Naive thymus-derived CD4-positive, alpha-beta T cell (primary cell): ENCODE data around the gene CDC6. TPM values are rescaled to one million over a fixed set of nuclear protein-coding genes. Genes with fewer than 3 reads are reported as not detected.

ENCODE experiments used
- ATAC-seq: fragments of 150-1000 bp; cut with Tn5 transposase; 2 replicates; pipeline ENCODE4 v1.10.0; 2021; ENCODE audit warnings: mild to moderate bottlenecking, moderate library complexity
- CTCF ChIA-PET: fragments of 350-600 bp; sonication (Branson Sonifier 250); formaldehyde crosslinking; loops from one replicate; lab custom pipeline; 2021; ENCODE audit warnings: antibody characterized with exemption; lab: Charles Lee
- POLR2A ChIA-PET: fragments of 350-600 bp; sonication (Branson Sonifier 250); formaldehyde crosslinking; loops from one replicate; lab custom pipeline; 2021; ENCODE audit warnings: antibody characterized with exemption, inconsistent platforms; lab: Charles Lee
- DNase-seq, 9 donors: peaks; one replicate each; pipeline versions ENCODE4 v3.0.0 to v3.0.0-alpha.2; 2020 to 2022; ENCODE audit warnings: mixed read lengths in 1 of 9
- H3K27ac ChIP-seq: one replicate; pipeline ENCODE4 v1.7.0; 2013; ENCODE audit warnings: mild to moderate bottlenecking, low read depth, low read length, moderate library complexity
- H3K27me3 ChIP-seq, 2 donors: one replicate each; pipeline ENCODE4 v1.7.0; 2013; ENCODE audit warnings: low read length in 2 of 2, mild to moderate bottlenecking in 2 of 2, moderate library complexity in 2 of 2; ENCODE audit not compliant: control insufficient read depth in 2 of 2, insufficient read depth in 2 of 2
- H3K36me3 ChIP-seq, 3 experiments: 1 replicate in 2 of 3; 2 replicates in 1 of 3; pipeline ENCODE4 v1.7.0; 2013; ENCODE audit warnings: low read length in 3 of 3, mild to moderate bottlenecking in 3 of 3, moderate library complexity in 1 of 3; ENCODE audit not compliant: insufficient read depth in 3 of 3, control insufficient read depth in 2 of 3
- H3K4me1 ChIP-seq, 2 donors: one replicate each; pipeline ENCODE4 v1.7.0; 2013; ENCODE audit warnings: low read length in 2 of 2, mild to moderate bottlenecking in 2 of 2, moderate library complexity in 1 of 2; ENCODE audit not compliant: control insufficient read depth in 2 of 2, insufficient read depth in 2 of 2
- H3K4me3 ChIP-seq: 2 replicates; pipeline ENCODE4 v1.7.0; 2013; ENCODE audit warnings: mild to moderate bottlenecking, low read length
- H3K9me3 ChIP-seq, 3 experiments: 1 replicate in 2 of 3; 2 replicates in 1 of 3; pipeline ENCODE4 v1.7.0; 2013; ENCODE audit warnings: low read length in 3 of 3; ENCODE audit not compliant: control insufficient read depth in 2 of 3
- H3K27ac Mint-ChIP-seq, 9 donors: one replicate each; pipeline ENCODE4 v1.8.0; 2020 to 2022; ENCODE audit warnings: mixed read lengths in 9 of 9, mild to moderate bottlenecking in 8 of 9, moderate library complexity in 5 of 9, inconsistent platforms in 2 of 9
- H3K27me3 Mint-ChIP-seq, 5 donors: one replicate each; pipeline ENCODE4 v1.8.0; 2021 to 2022; ENCODE audit warnings: mixed read lengths in 5 of 5, mild to moderate bottlenecking in 1 of 5
- H3K36me3 Mint-ChIP-seq, 5 donors: one replicate each; pipeline ENCODE4 v1.8.0; 2020 to 2022; ENCODE audit warnings: mixed read lengths in 5 of 5, mild to moderate bottlenecking in 3 of 5, inconsistent platforms in 1 of 5
- H3K4me1 Mint-ChIP-seq, 7 donors: one replicate each; pipeline ENCODE4 v1.8.0; 2020 to 2022; ENCODE audit warnings: mixed read lengths in 7 of 7, mild to moderate bottlenecking in 3 of 7, inconsistent platforms in 1 of 7
- H3K4me3 Mint-ChIP-seq, 10 donors: one replicate each; pipeline ENCODE4 v1.8.0; 2020 to 2022; ENCODE audit warnings: mild to moderate bottlenecking in 10 of 10, mixed read lengths in 10 of 10, moderate library complexity in 6 of 10, inconsistent platforms in 2 of 10
- H3K9me3 Mint-ChIP-seq, 11 donors: one replicate each; pipeline ENCODE4 v1.8.0; 2020 to 2022; ENCODE audit warnings: mixed read lengths in 11 of 11, mild to moderate bottlenecking in 4 of 11, inconsistent platforms in 1 of 11, moderate library complexity in 1 of 11
- intact Hi-C, 2 donors: fragments of 100-400 bp; cut with micrococcal nuclease; formaldehyde crosslinking; loops; one replicate each; pipeline ENCODE4 v1.15.1; 2023
- polyA plus RNA-seq, 2 donors: library from polyadenylated mRNA; unstranded; fragments of 300-500 nt; fragmentation: Illumina TruSeq; gene quantifications; one replicate each; pipeline ENCODE4 v1.2.3, GENCODE V29; 2021
- total RNA-seq, 6 experiments: library from RNA in 5 of 6; stranded (reverse) in 5 of 6; gene quantifications; 1 replicate in 5 of 6; 2 replicates in 1 of 6; pipeline ENCODE4 v1.2.3 and lab custom pipeline; 2021 to 2026

CDC6 gene
- total and polyA plus RNA-seq, 7 experiments from 2014 or later = 0.09 to 73.6 (median 0.67) TPM

GRCh38 chr17:40311575-40311974, 23.9 kb downstream of the CDC6 start:
- Histone ChIP-seq H3K9me3 (no peaks in the 10 kb centered on the region), H3K27ac (no peak overlapping the region), H3K36me3 (no peaks in the 10 kb centered on the region), H3K4me3 (no peak overlapping the region), H3K4me1 (peaks cover 45 to 77% of the 10 kb centered on the region in 2 donors), H3K27me3 (no peaks in the 10 kb centered on the region)
- ChIA-PET CTCF (interaction anchor here (12.4 kb wide), 1 partner anchor 42 kb away, joined by 87 read pairs; no protein-coding TSS in a partner anchor), POLR2A (interaction anchor here (0.5 to 28.4 kb wide), 2 partner anchors 20 to 1209 kb away, joined by 3 to 742 read pairs; no protein-coding TSS in a partner anchor)
- Mint-ChIP-seq H3K36me3 (no peaks in the 10 kb centered on the region), H3K9me3 (no peaks in the 10 kb centered on the region), H3K4me1 (peaks cover 19 to 61% (median 35%) of the 10 kb centered on the region in 7 donors), H3K27me3 (no peaks in the 10 kb centered on the region), H3K4me3 (no peak overlapping the region), H3K27ac (peak overlapping the region in 1 of 9 donors; percentile 41)
- intact Hi-C loops = no loop called here
- ATAC-seq = peak; percentile 18
- DNase-seq = no peak

- H3K36me3 ChIP-seq = no peaks in the 10 kb centered on the region
- Mint-ChIP-seq H3K27ac (peak overlapping the region in 1 of 9 donors; percentile 41), H3K27me3 (no peaks in the 10 kb centered on the region), H3K36me3 (no peaks in the 10 kb centered on the region), H3K9me3 (no peaks in the 10 kb centered on the region), H3K4me3 (no peak overlapping the region), H3K4me1 (peaks cover 21 to 64% (median 35%) of the 10 kb centered on the region in 7 donors)
- intact Hi-C loops = no loop called here
- no peak overlapping the region for H3K4me3 ChIP-seq
- ChIA-PET CTCF (interaction anchor here (1.1 to 12.4 kb wide), 2 partner anchors 10 to 41 kb away, joined by 6 to 87 read pairs; no protein-coding TSS in a partner anchor), POLR2A (interaction anchor here (28.4 kb wide), 1 partner anchor 20 kb away, joined by 742 read pairs; no protein-coding TSS in a partner anchor)
- DNase-seq = no peak
- peaks cover 44 to 78% of the 10 kb centered on the region in 2 donors for H3K4me1 ChIP-seq
- ATAC-seq = no peak
- no peaks in the 10 kb centered on the region for H3K27me3 ChIP-seq
- H3K9me3 ChIP-seq = no peaks in the 10 kb centered on the region
- no peak overlapping the region for H3K27ac ChIP-seq
Observed at GRCh38 chr17:40312131-40312731, 24.6 kb downstream of the CDC6 start.

- intact Hi-C loops = no loop called here
- peaks cover 42 to 74% of the 10 kb centered on the region in 2 donors for H3K4me1 ChIP-seq
- no peaks in the 10 kb centered on the region for H3K36me3 Mint-ChIP-seq
- peaks cover 29 to 72% (median 44%) of the 10 kb centered on the region in 7 donors for H3K4me1 Mint-ChIP-seq
- H3K27me3 ChIP-seq = no peaks in the 10 kb centered on the region
- H3K9me3 ChIP-seq = no peaks in the 10 kb centered on the region
- H3K4me3 ChIP-seq = no peak overlapping the region
- H3K27ac ChIP-seq = no peak overlapping the region
- ATAC-seq = no peak
- no peak for DNase-seq
- H3K36me3 ChIP-seq = no peaks in the 10 kb centered on the region
- no peak overlapping the region for H3K4me3 Mint-ChIP-seq
- ChIA-PET POLR2A (interaction anchor here (28.4 kb wide), 1 partner anchor 19 kb away, joined by 742 read pairs; no protein-coding TSS in a partner anchor), CTCF (interaction anchor here (1.1 to 12.4 kb wide), 3 partner anchors 11 to 40 kb away, joined by 4 to 87 read pairs (median 6); no protein-coding TSS in a partner anchor)
- no peaks in the 10 kb centered on the region for H3K27me3 Mint-ChIP-seq
- H3K27ac Mint-ChIP-seq = peak overlapping the region in 3 of 9 donors; percentile 21 to 76 (median 51)
- H3K9me3 Mint-ChIP-seq = no peaks in the 10 kb centered on the region
Observed at GRCh38 chr17:40312893-40313667, 25.4 kb downstream of the CDC6 start.

- Histone ChIP-seq H3K4me1 (peaks cover 33 to 66% of the 10 kb centered on the region in 2 donors), H3K9me3 (no peaks in the 10 kb centered on the region), H3K27me3 (no peaks in the 10 kb centered on the region), H3K27ac (no peak overlapping the region), H3K4me3 (no peak overlapping the region), H3K36me3 (peaks cover 0 to 8% (median 0%) of the 10 kb centered on the region in 3 experiments)
- POLR2A ChIA-PET = interaction anchor here (28.4 kb wide), 1 partner anchor 18 kb away, joined by 742 read pairs; no protein-coding TSS in a partner anchor
- CTCF ChIA-PET = interaction anchor here (1.1 to 12.4 kb wide), 3 partner anchors 10 to 40 kb away, joined by 4 to 87 read pairs (median 5); no protein-coding TSS in a partner anchor
- Mint-ChIP-seq H3K27me3 (no peaks in the 10 kb centered on the region), H3K4me1 (peaks cover 29 to 74% (median 46%) of the 10 kb centered on the region in 7 donors), H3K9me3 (no peaks in the 10 kb centered on the region), H3K36me3 (peaks cover 0 to 1% (median 0%) of the 10 kb centered on the region in 5 donors), H3K27ac (peak overlapping the region in 3 of 9 donors; percentile 72 to 76 (median 75)), H3K4me3 (peak overlapping the region in 1 of 10 donors; percentile 13)
- ATAC-seq = no peak
- no peak for DNase-seq
- intact Hi-C loops = no loop called here
Observed at GRCh38 chr17:40313668-40314583, 26.2 kb downstream of the CDC6 start.

- DNase-seq (peak in 3 of 9 donors; percentile 48 to 62 (median 61)), ATAC-seq (peak; percentile 35)
- peaks cover 27 to 68% of the 10 kb centered on the region in 2 donors for H3K4me1 ChIP-seq
- POLR2A ChIA-PET = interaction anchor here (28.4 to 34.9 kb wide), 2 partner anchors 1 to 17 kb away, joined by 742 read pairs; partner anchors contain the start of gene RARA
- H3K36me3 ChIP-seq = peaks cover 0 to 10% (median 0%) of the 10 kb centered on the region in 3 experiments
- Mint-ChIP-seq H3K4me3 (peak overlapping the region in 1 of 10 donors; percentile 62), H3K36me3 (peaks cover 0 to 5% (median 0%) of the 10 kb centered on the region in 5 donors), H3K27ac (peak overlapping the region in 4 of 9 donors; percentile 38 to 75 (median 70)), H3K27me3 (no peaks in the 10 kb centered on the region), H3K4me1 (peaks cover 30 to 76% (median 44%) of the 10 kb centered on the region in 7 donors), H3K9me3 (no peaks in the 10 kb centered on the region)
- no peaks in the 10 kb centered on the region for H3K9me3 ChIP-seq
- no peak overlapping the region for H3K4me3 ChIP-seq
- CTCF ChIA-PET = interaction anchor here (1.1 to 12.4 kb wide), 4 partner anchors 9 to 39 kb away, joined by 4 to 87 read pairs (median 6); no protein-coding TSS in a partner anchor
- intact Hi-C loops = no loop called here
- no peaks in the 10 kb centered on the region for H3K27me3 ChIP-seq
- no peak overlapping the region for H3K27ac ChIP-seq
Observed at GRCh38 chr17:40314584-40314956, 26.9 kb downstream of the CDC6 start.
